Breast epithelium (tissue), 4 donors: Measurements from ENCODE around the gene SH3BGRL. TPM values are rescaled to one million over a fixed set of nuclear protein-coding genes. Genes with fewer than 3 reads are reported as not detected.

Experiments
- DNase-seq, 2 donors: peaks; one replicate each; pipeline ENCODE4 v3.0.0-alpha.2; 2019; ENCODE audit warnings: low spot score in 2 of 2
- H3K27ac ChIP-seq, 2 donors: fragments of 200-600 bp; sonication (generic) in 1 of 2; one replicate each; pipeline ENCODE4 v1.5.1; 2016 to 2019; ENCODE audit warnings: mild to moderate bottlenecking in 1 of 2
- H3K27me3 ChIP-seq, 2 donors: fragments of 200-600 bp; sonication (generic) in 1 of 2; one replicate each; pipeline versions ENCODE4 v1.5.1 to v1.6.0; 2017 to 2019; ENCODE audit warnings: control low read depth in 1 of 2, mild to moderate bottlenecking in 1 of 2
- H3K36me3 ChIP-seq: fragments of 200-600 bp; one replicate; pipeline ENCODE4 v1.5.1; 2019
- H3K4me1 ChIP-seq, 2 donors: fragments of 200-600 bp; sonication (generic); one replicate each; pipeline ENCODE4 v1.5.1; 2016 to 2019; ENCODE audit warnings: control low read depth in 1 of 2
- H3K4me3 ChIP-seq, 3 donors: fragments of 200-600 bp; sonication (generic); 1 replicate in 2 of 3; 2 replicates in 1 of 3; pipeline ENCODE4 v1.5.1; 2016 to 2019; ENCODE audit warnings: mild to moderate bottlenecking in 3 of 3, moderate library complexity in 2 of 3
- H3K9me3 ChIP-seq, 2 donors: fragments of 200-600 bp; sonication (generic) in 1 of 2; one replicate each; pipeline ENCODE4 v1.5.1; 2016 to 2019; ENCODE audit warnings: control low read depth in 1 of 2
- CTCF ChIP-seq, 3 donors: fragments of 450-650 bp; IDR thresholded peaks; one replicate each; pipeline ENCODE4 v1.5.1; 2016 to 2017; ENCODE audit warnings: antibody characterized with exemption in 3 of 3, mild to moderate bottlenecking in 3 of 3, moderate library complexity in 3 of 3
- POLR2A ChIP-seq: fragments of 450-650 bp; IDR thresholded peaks from one replicate; pipeline ENCODE4 v1.6.1; 2016; ENCODE audit warnings: antibody characterized with exemption, mild to moderate bottlenecking, moderate library complexity
- POLR2AphosphoS5 ChIP-seq, 3 donors: sonication (generic); formaldehyde crosslinking; IDR thresholded peaks; one replicate each; pipeline ENCODE4 v1.6.1; 2017; ENCODE audit warnings: antibody characterized with exemption in 3 of 3
- intact Hi-C: fragments of 100-400 bp; cut with DNase I; formaldehyde crosslinking; loops from one replicate; pipeline ENCODE4 v1.15.1; 2023; ENCODE audit warnings: low total_unique reads
- total RNA-seq, 3 donors: library from RNA; depleted of rRNA; stranded (reverse); fragments of >200 nt; gene quantifications; one replicate each; pipeline ENCODE4 v1.1.0, GENCODE V29; 2016

Gene SH3BGRL
- total RNA-seq, 3 donors from 2014 or later, result 145 to 294 (median 180) TPM

GRCh38 chrX:81241753-81242152, 39.9 kb downstream of the SH3BGRL start:
- no peak overlapping the region for H3K4me3 ChIP-seq
- H3K9me3 ChIP-seq, result peaks cover 9 to 22% of the 10 kb centered on the region in 2 donors
- TF ChIP-seq POLR2A (no peak), POLR2AphosphoS5 (IDR thresholded peaks at IDR 0.05) (no peak), CTCF (IDR thresholded peaks at IDR 0.05) (no peak)
- no peaks in the 10 kb centered on the region for H3K36me3 ChIP-seq
- intact Hi-C loops, result no loop called here
- H3K27me3 ChIP-seq, result peaks cover 0 to 21% of the 10 kb centered on the region in 2 donors
- no peak overlapping the region for H3K27ac ChIP-seq
- H3K4me1 ChIP-seq, result no peaks in the 10 kb centered on the region
- DNase-seq, result no peak

- peaks cover 0 to 4% of the 10 kb centered on the region in 2 donors for H3K4me1 ChIP-seq
Observed at GRCh38 chrX:81255876-81256275, 54.0 kb downstream of the SH3BGRL start.

GRCh38 chrX:81257817-81258216, 55.9 kb downstream of the SH3BGRL start:
- Histone ChIP-seq H3K36me3 (no peaks in the 10 kb centered on the region), H3K27ac (no peak overlapping the region), H3K4me3 (no peak overlapping the region), H3K4me1 (peaks cover 0 to 8% of the 10 kb centered on the region in 2 donors), H3K9me3 (no peaks in the 10 kb centered on the region), H3K27me3 (peaks cover 0 to 4% of the 10 kb centered on the region in 2 donors)
- no peak for DNase-seq
- TF ChIP-seq CTCF (IDR thresholded peaks at IDR 0.05) (no peak), POLR2AphosphoS5 (IDR thresholded peaks at IDR 0.05) (no peak), POLR2A (no peak)
- intact Hi-C loops, result no loop called here

More at GRCh38 chrX:81255876-81256275, 54.0 kb downstream of the SH3BGRL start:
- DNase-seq, result no peak
- TF ChIP-seq CTCF (IDR thresholded peaks at IDR 0.05) (no peak), POLR2A (no peak), POLR2AphosphoS5 (IDR thresholded peaks at IDR 0.05) (no peak)
- Histone ChIP-seq H3K36me3 (no peaks in the 10 kb centered on the region), H3K4me3 (no peak overlapping the region), H3K27me3 (peaks cover 0 to 8% of the 10 kb centered on the region in 2 donors), H3K9me3 (no peaks in the 10 kb centered on the region), H3K27ac (no peak overlapping the region)
- intact Hi-C loops, result no loop called here

- Histone ChIP-seq H3K4me1 (peaks cover 0 to 8% of the 10 kb centered on the region in 2 donors), H3K36me3 (no peaks in the 10 kb centered on the region), H3K27me3 (peaks cover 0 to 4% of the 10 kb centered on the region in 2 donors), H3K4me3 (no peak overlapping the region), H3K27ac (peak overlapping the region; percentile 43 to 46), H3K9me3 (no peaks in the 10 kb centered on the region)
- intact Hi-C loops, result no loop called here
- TF ChIP-seq CTCF (IDR thresholded peaks at IDR 0.05) (no peak), POLR2AphosphoS5 (IDR thresholded peaks at IDR 0.05) (no peak), POLR2A (no peak)
- DNase-seq, result no peak
Observed at GRCh38 chrX:81259020-81259713, 57.3 kb downstream of the SH3BGRL start.

GRCh38 chrX:81259714-81260395, 58.0 kb downstream of the SH3BGRL start:
- intact Hi-C loops, result no loop called here
- DNase-seq, result no peak

More at GRCh38 chrX:81259714-81260395, 58.0 kb downstream of the SH3BGRL start:
- Histone ChIP-seq H3K4me1 (peaks cover 0 to 8% of the 10 kb centered on the region in 2 donors), H3K27ac (peak overlapping the region in 1 of 2 donors; percentile 43), H3K4me3 (no peak overlapping the region), H3K9me3 (no peaks in the 10 kb centered on the region), H3K36me3 (no peaks in the 10 kb centered on the region), H3K27me3 (peaks cover 0 to 4% of the 10 kb centered on the region in 2 donors)
- TF ChIP-seq POLR2A (no peak), CTCF (IDR thresholded peaks at IDR 0.05) (no peak), POLR2AphosphoS5 (IDR thresholded peaks at IDR 0.05) (no peak)
